SK-N-SH (cell line): Measurements from ENCODE around the gene IGFBP7.

ENCODE experiments used
- CTCF ChIP-seq: fragments of 200-600 bp; sonication (generic); IDR thresholded peaks from 2 replicates; pipeline ENCODE4 v1.6.1; 2017; ENCODE audit warnings: antibody characterized with exemption, mild to moderate bottlenecking, moderate library complexity
- POLR2AphosphoS5 ChIP-seq: IDR thresholded peaks from 2 replicates; pipeline ENCODE4 v1.6.1; 2012; ENCODE audit warnings: low read depth, low read length
- YY1 ChIP-seq: IDR thresholded peaks from 2 replicates; pipeline ENCODE4 v1.4.0; 2012; ENCODE audit warnings: low read depth, mild to moderate bottlenecking

- no peak for TF ChIP-seq CTCF
- TF ChIP-seq POLR2AphosphoS5 = no peak
- no peak for TF ChIP-seq YY1
Measured at GRCh38 chr4:57117491-57117890, 7.3 kb upstream of the IGFBP7 start.
